GM19193 (cell line): ENCODE results near the gene PROSER3.

Source experiments
- POLR2A ChIP-seq: IDR thresholded peaks from 4 replicates; pipeline ENCODE4 v1.6.1; 2011; ENCODE audit not compliant: insufficient read depth, insufficient read length; ENCODE audit errors: extremely low read depth

The PROSER3 gene

GRCh38 chr19:35767288-35768081 lies 9.5 kb downstream of the PROSER3 start:
- no peak for TF ChIP-seq POLR2A

- TF ChIP-seq POLR2A, result no peak
Measured at GRCh38 chr19:35768082-35768421, 10.1 kb downstream of the PROSER3 start.

GRCh38 chr19:35773020-35773806 lies 15.2 kb downstream of the PROSER3 start:
- TF ChIP-seq POLR2A, result no peak

- no peak for TF ChIP-seq POLR2A
Measured at GRCh38 chr19:35774274-35775045, 16.5 kb downstream of the PROSER3 start.

GRCh38 chr19:35775046-35775297 lies 17.0 kb downstream of the PROSER3 start:
- TF ChIP-seq POLR2A, result no peak

GRCh38 chr19:35775298-35776101 lies 17.5 kb downstream of the PROSER3 start, which contains the start of gene ARHGAP33:
TSS of gene ARHGAP33 (plus strand) at chr19:35775564. CDS start at chr19:35775659, 95 bp downstream.
- peak; percentile 52 for TF ChIP-seq POLR2A

- TF ChIP-seq POLR2A, result no peak
Measured at GRCh38 chr19:35776102-35776788, 18.3 kb downstream of the PROSER3 start.

- no peak for TF ChIP-seq POLR2A
Measured at GRCh38 chr19:35777086-35777841, 19.3 kb downstream of the PROSER3 start.

- TF ChIP-seq POLR2A, result no peak
Measured at GRCh38 chr19:35777961-35778360, 20.0 kb downstream of the PROSER3 start.

- no peak for TF ChIP-seq POLR2A
Measured at GRCh38 chr19:35779033-35779432, 21.1 kb downstream of the PROSER3 start.

GRCh38 chr19:35780058-35780457 lies 22.1 kb downstream of the PROSER3 start:
- no peak for TF ChIP-seq POLR2A

GRCh38 chr19:35780717-35781116 lies 22.7 kb downstream of the PROSER3 start:
- no peak for TF ChIP-seq POLR2A

- no peak for TF ChIP-seq POLR2A
Measured at GRCh38 chr19:35781650-35782049, 23.7 kb downstream of the PROSER3 start.
